NCI-H2171 (cell line): Measurements from ENCODE around the gene ANKRD13A.
"Not testable (repeated sequence)": the region's sequence is repeated elsewhere in the genome, so short reads cannot be mapped to it uniquely, and the experiment has no call there.

Experiments
- DNase-seq: peaks from one replicate; lab custom pipeline; 2025; lab: John Stamatoyannopoulos, UW

Gene ANKRD13A

DNA sequence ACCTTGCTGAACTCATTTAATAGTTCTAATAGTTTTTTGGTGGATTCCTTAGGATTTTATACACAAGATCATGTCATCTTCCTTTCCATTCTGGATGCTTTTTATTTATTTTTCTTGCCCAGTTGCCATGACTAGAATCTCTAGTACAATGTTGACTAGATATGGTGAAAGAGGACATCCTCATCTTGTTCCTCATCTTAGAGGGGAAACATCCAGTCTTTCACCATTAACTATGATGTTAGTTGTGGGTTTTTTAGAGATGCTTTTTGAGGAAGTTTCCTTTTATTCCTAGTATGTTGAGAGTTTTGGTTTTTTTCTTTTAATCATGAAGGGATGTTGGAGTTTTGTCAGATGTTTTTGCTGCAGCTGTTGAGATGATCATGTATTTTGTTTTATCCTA is 8.7 kb downstream of the ANKRD13A start:
- no peak for DNase-seq

GRCh38 chr12:110008681-110009398 is 9.6 kb downstream of the ANKRD13A start:
- not testable (repeated sequence) for DNase-seq

DNA sequence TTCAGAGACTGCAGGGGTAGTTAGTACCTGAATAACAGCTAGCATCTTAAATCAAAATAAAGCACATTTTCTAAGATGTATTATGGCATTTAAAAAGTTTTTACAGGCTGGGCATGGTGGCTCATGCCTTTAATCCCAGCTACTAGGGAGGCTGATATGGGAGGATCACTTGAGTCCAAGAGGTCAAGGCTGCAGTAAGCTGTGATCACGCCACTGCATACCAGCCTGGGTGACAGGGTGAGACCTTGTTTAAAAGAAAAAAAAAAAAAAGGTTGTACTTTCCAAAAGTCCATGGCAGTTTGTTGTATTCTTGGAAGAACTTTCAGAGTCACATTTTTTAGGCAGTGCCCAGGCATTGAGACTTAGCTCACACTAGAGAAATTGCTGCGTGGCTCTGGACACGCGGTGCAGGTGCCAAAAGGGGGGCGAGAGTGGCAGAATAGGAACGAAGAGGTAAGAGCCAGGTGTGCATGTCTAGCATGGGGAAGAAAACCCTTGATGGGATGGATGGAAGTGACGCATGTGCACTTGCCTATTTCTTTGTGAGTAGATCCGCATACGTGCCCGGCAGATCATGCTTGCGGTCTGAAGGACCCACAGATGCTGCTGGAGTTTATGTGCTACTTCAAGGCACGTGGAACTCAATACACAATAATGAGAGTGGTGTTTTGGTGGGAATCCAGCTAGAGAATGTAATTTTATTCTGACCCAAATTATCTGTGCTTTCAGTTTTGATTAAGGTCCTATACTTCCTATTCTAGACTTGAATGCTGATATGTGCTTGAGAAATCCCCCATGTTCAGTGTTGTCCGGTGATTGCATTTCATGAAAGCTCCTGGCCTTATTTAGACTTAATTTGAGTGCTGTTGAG is 11.9 kb downstream of the ANKRD13A start:
- DNase-seq: no peak

- DNase-seq: no peak
Measured at GRCh38 chr12:110012137-110012536, 12.9 kb downstream of the ANKRD13A start.

DNA sequence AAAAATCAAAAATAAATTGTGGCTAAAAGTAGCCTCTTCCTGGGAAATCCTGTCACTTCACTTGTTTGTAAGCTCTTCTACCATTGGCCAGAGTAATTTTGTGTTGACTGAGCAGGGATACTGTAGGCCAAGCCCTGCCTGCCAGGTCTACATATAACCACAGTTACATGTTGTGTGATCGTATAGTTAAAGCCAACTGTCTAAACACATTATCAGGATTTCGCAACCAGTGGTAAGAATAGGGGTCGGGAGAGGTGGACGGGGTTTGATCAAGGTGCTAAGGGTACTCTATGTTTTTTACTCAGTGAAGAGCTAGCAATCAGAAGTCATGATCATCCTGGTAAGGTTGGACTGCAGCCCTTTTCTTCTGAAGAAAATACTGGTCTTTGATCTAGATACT is 13.4 kb downstream of the ANKRD13A start:
- no peak for DNase-seq

- no peak for DNase-seq
Measured at GRCh38 chr12:110015132-110015531, 15.9 kb downstream of the ANKRD13A start.

- no peak for DNase-seq
Measured at GRCh38 chr12:110020956-110021355, 21.7 kb downstream of the ANKRD13A start.

GRCh38 chr12:110023059-110023980 is 24.1 kb downstream of the ANKRD13A start:
- DNase-seq: peak; percentile 77

GRCh38 chr12:110024051-110024450 is 24.8 kb downstream of the ANKRD13A start:
- DNase-seq: no peak

DNA sequence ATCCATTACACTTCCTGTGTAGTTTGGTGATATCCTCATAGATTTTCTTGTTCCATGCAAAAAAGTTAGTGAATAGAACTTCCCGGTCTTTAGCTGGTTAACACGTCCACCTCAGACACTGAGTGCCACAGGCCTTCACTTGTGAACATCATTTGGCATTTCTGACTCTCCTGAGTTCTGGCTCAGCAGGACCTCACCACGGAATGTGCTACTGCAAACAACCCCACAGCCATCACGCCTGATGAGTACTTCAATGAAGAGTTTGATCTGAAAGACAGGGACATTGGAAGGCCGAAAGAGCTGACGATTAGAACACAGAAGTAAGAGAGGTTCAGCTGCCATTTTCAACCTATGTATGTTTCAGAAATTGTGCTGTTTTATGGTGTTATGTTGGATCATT is 29.1 kb downstream of the ANKRD13A start:
- no peak for DNase-seq

GRCh38 chr12:110029290-110029815 is 30.1 kb downstream of the ANKRD13A start:
- DNase-seq: no peak

DNA sequence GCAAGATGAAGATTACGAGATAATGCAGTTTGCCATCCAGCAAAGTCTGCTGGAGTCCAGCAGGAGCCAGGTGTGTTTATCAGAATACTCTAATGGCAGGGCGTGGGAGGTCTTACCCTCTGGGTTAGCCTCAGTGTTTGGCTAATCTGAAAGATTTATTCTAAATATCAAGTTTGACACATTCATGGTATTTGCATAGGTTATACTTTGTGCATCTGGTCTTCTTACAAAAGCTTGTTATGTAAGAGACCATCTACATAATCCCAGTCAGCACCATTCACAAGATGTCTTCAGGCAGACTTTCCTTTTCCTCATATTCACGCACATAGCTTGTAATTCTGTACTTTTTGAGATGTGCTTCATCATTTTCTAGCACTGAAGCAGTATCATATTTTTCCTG is 34.7 kb downstream of the ANKRD13A start:
- DNase-seq: no peak

GRCh38 chr12:110035534-110036104 is 36.4 kb downstream of the ANKRD13A start:
- DNase-seq: no peak

- no peak for DNase-seq
Measured at GRCh38 chr12:110037315-110037714, 38.1 kb downstream of the ANKRD13A start.

DNA sequence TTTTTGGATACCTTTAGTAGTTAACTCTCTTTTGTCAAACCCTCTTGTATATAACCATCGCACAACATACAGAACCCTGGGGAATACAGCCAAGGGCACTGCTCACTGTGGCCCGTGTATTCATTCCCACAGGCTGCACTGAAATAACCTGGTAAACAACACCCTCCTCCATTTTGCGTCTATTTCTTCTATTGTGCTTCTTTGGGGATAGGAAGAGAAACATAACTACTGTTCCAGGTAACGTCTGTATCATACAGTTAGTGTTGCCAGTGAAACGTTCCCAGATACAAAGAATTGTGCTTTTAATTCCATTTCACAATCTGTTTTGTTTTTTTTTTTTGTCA is 39.5 kb downstream of the ANKRD13A start:
- DNase-seq: no peak

GRCh38 chr12:110039085-110039807 is 40.0 kb downstream of the ANKRD13A start:
- DNase-seq: no peak

- DNase-seq: no peak
Measured at GRCh38 chr12:110042264-110042663, 43.0 kb downstream of the ANKRD13A start.

DNA sequence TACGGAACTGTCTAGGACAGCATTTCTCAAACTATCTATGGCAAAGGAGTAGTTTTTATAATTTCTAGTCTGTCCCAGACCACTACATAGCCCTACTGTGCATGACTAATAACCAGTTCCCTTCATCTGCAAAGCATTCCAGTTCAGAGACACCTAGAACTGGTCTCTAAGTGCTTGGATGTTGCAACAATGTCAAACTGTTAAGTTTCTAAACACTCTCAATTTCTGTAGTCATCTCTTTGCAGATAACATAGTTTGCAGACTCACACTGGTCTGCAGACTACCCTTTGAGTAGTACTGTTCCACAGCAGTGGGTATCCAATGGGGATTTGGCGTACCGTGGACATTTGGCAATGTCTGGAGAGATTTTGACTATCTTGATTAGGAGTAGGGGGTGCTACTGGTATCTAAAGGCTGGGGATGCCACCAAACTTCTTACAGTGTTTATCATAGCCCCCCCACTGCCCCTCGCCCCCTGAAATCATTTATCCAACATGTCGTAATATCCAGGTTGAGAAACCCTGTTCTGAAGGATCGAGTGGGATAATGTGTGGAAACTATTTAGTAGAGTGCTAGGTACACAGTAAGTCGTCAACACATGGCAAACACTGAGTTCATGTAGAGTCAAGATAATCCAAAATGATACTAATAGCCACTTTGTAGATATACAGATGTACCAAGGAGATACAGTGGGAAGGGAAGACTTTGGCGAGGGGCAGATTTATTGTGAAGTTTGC is 47.4 kb downstream of the ANKRD13A start:
- no peak for DNase-seq

DNA sequence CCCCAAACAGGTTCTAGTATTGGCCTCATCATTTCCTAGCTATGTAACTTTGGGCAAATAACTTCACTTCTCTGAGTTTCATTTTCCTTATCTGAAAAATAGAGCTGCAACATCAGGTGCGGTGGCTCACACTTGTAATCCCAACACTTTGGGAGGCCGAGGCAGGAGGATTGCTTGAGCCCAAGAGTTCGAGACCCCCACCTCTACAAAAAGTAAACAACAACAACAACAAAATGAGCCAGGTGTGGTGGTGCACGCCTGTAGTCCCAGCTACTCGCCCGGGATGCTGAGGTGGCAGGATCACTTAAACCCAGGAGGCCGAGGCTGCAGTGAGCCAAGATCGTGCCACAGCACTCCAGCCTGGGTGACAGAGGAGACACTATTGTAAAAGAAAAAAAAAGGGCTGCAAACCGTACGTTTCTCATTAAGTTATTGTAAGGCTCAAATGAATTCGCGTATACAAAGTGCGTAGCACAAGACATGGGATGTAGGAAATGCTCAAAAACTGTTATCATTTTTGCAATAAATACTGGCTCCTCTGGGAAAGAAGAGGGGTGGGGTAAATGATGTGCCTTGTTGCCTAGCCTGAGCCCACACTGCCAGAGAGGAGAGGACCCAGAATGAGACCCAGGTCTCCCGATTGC is 48.2 kb downstream of the ANKRD13A start:
- no peak for DNase-seq
